ENCODE measurements around the gene CRYGS. TPM values are rescaled to one million over a fixed set of nuclear protein-coding genes. Genes with fewer than 3 reads are reported as not detected.

Gene CRYGS
- total RNA-seq, 1 experiment from 2014 or later = 4.3 TPM

DNA sequence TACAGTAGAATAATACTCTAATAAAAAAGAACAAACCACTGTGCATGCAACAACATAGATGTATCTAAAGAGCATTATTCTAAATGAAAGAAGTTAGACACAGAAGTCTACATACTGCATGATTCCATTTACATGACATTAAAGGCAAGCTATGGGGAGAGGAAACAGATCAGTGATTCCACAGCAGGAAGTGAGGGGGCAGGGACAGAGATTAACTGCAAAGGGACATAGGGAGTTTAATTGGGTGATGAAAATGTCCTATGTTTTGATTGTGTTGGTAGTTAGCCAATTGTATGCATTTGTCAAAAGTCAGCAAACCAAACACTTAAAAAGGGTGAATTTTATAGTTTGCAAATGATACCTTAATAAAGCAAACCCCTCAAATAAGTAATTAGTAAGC lies 13.8 kb downstream of the CRYGS start:
- RAD21 ChIA-PET (ENCODE audit: low non-redundant PET in 1 of 2, low total read pairs in 2 of 2, uncharacterized antibody in 2 of 2, unreplicated experiment in 2 of 2) = no interaction called here
- TF ChIP-seq CEBPB (IDR thresholded peaks at IDR 0.05; ENCODE audit: low read depth) = no peak
- no peak for TF ChIP-seq ZNF274 (IDR thresholded peaks at IDR 0.05; ENCODE audit: low read depth, low read length)
- TF ChIP-seq EZH2 (IDR thresholded peaks at IDR 0.05) = no peak
- no peak for TF ChIP-seq EZH2phosphoT487 (IDR thresholded peaks at IDR 0.05; ENCODE audit: borderline replicate concordance)
- no peak overlapping the region for H3K27ac ChIP-seq (ENCODE audit: low read depth, low read length)
- H3K27me3 ChIP-seq (ENCODE audit: insufficient read depth, low read length) = 0 out of 2 replicates have a peak, but pooled peaks cover 12% of the 10 kb centered on the region
- H3K9me2 ChIP-seq (ENCODE audit: insufficient read depth) = no peaks in the 10 kb centered on the region
- no peaks in the 10 kb centered on the region for H4K20me1 ChIP-seq (ENCODE audit: insufficient read depth)
- H3K9me3 ChIP-seq (ENCODE audit: control insufficient read depth in 1 of 2, insufficient read depth in 1 of 2, low read depth in 1 of 2, low read length in 2 of 2) = no peaks in the 10 kb centered on the region
- intact Hi-C loops (cut with micrococcal nuclease) = no loop called here
- no peak overlapping the region for H3K4me3 ChIP-seq (replicated peaks in 1 of 2; ENCODE audit: low read depth in 1 of 2, low read length in 2 of 2)
- H3K9ac ChIP-seq (ENCODE audit: low read length) = no peak overlapping the region
- no peaks in the 10 kb centered on the region for H3K36me3 ChIP-seq (ENCODE audit: control insufficient read depth in 1 of 2, insufficient read depth in 2 of 2, low read length in 2 of 2)
- no peak overlapping the region for H3K4me2 ChIP-seq (ENCODE audit: low read length)
- H3K4me1 ChIP-seq (ENCODE audit: control insufficient read depth in 1 of 2, insufficient read depth in 2 of 2, low read length in 2 of 2) = no peaks in the 10 kb centered on the region
- H3K79me2 ChIP-seq (ENCODE audit: insufficient read depth, low read length) = no peaks in the 10 kb centered on the region
- DNase-seq (ENCODE audit: low read depth, low spot score) = no peak
- POLR2A ChIA-PET = no interaction called here
- no peak for ATAC-seq
- BruUV-seq (replicated peaks) = no TSS peak
- no peak overlapping the region for H2AFZ ChIP-seq (ENCODE audit: low read depth, low read length, poor library complexity, severe bottlenecking)
- CTCF ChIA-PET = interaction anchor here (1.2 kb wide), 1 partner anchor 271 kb away, joined by 4 read pairs; no protein-coding TSS in a partner anchor

- BruUV-seq (replicated peaks) = no TSS peak
- Histone ChIP-seq H3K9ac (ENCODE audit: low read length) (no peak overlapping the region), H3K4me2 (ENCODE audit: low read length) (no peak overlapping the region), H3K4me3 (replicated peaks in 1 of 2; ENCODE audit: low read depth in 1 of 2, low read length in 2 of 2) (no peak overlapping the region), H3K36me3 (ENCODE audit: control insufficient read depth in 1 of 2, insufficient read depth in 2 of 2, low read length in 2 of 2) (no peaks in the 10 kb centered on the region), H4K20me1 (ENCODE audit: insufficient read depth) (no peaks in the 10 kb centered on the region), H3K79me2 (ENCODE audit: insufficient read depth, low read length) (no peaks in the 10 kb centered on the region), H3K9me2 (ENCODE audit: insufficient read depth) (no peaks in the 10 kb centered on the region), H3K27ac (ENCODE audit: low read depth, low read length) (no peak overlapping the region), H3K27me3 (ENCODE audit: insufficient read depth, low read length) (0 out of 2 replicates have a peak, but pooled peaks cover 12% of the 10 kb centered on the region), H3K9me3 (ENCODE audit: control insufficient read depth in 1 of 2, insufficient read depth in 1 of 2, low read depth in 1 of 2, low read length in 2 of 2) (no peaks in the 10 kb centered on the region), H2AFZ (ENCODE audit: low read depth, low read length, poor library complexity, severe bottlenecking) (no peak overlapping the region), H3K4me1 (ENCODE audit: control insufficient read depth in 1 of 2, insufficient read depth in 2 of 2, low read length in 2 of 2) (no peaks in the 10 kb centered on the region)
- ChIA-PET CTCF (interaction anchor here (0.9 to 1.2 kb wide), 2 partner anchors 12 to 270 kb away, joined by 4 read pairs; no protein-coding TSS in a partner anchor), POLR2A (no interaction called here), RAD21 (ENCODE audit: low non-redundant PET in 1 of 2, low total read pairs in 2 of 2, uncharacterized antibody in 2 of 2, unreplicated experiment in 2 of 2) (no interaction called here)
- TF ChIP-seq SIN3A (IDR thresholded peaks at IDR 0.05; ENCODE audit: low read depth) (no peak), CEBPB (IDR thresholded peaks at IDR 0.05; ENCODE audit: low read depth) (no peak), EZH2phosphoT487 (IDR thresholded peaks at IDR 0.05; ENCODE audit: borderline replicate concordance) (no peak), CTCF (IDR thresholded peaks at IDR 0.05 in 2 of 3, conservative IDR thresholded peaks at IDR 0.05 in 1 of 3; ENCODE audit: borderline replicate concordance in 1 of 3, insufficient read depth in 1 of 3, low read depth in 2 of 3, low read length in 2 of 3) (peak in 1 of 3 experiments; percentile 13; a peak in 2 of 6 replicates), REST (IDR thresholded peaks at IDR 0.05; ENCODE audit: low read depth) (no peak), MAX (IDR thresholded peaks at IDR 0.05) (no peak)
- TF ChIP-seq, protein P1, sequence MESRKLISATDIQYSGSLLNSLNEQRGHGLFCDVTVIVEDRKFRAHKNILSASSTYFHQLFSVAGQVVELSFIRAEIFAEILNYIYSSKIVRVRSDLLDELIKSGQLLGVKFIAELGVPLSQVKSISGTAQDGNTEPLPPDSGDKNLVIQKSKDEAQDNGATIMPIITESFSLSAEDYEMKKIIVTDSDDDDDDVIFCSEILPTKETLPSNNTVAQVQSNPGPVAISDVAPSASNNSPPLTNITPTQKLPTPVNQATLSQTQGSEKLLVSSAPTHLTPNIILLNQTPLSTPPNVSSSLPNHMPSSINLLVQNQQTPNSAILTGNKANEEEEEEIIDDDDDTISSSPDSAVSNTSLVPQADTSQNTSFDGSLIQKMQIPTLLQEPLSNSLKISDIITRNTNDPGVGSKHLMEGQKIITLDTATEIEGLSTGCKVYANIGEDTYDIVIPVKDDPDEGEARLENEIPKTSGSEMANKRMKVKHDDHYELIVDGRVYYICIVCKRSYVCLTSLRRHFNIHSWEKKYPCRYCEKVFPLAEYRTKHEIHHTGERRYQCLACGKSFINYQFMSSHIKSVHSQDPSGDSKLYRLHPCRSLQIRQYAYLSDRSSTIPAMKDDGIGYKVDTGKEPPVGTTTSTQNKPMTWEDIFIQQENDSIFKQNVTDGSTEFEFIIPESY (IDR thresholded peaks at IDR 0.05; ENCODE audit: extremely low read depth, insufficient replicate concordance, low read length) = no peak
- ATAC-seq = peak; percentile 55
- intact Hi-C loops (cut with micrococcal nuclease) = no loop called here
- no peak for DNase-seq (ENCODE audit: low read depth, low spot score)
Observed at GRCh38 chr3:186529201-186529999, 14.8 kb downstream of the CRYGS start.

All from HCT116 (cell line).